ENCODE measurements around the gene MIP.

The MIP gene

GRCh38 chr12:56420411-56420810 is 34.0 kb downstream of the MIP start:
- no peak overlapping the region for H3K4me3 ChIP-seq (ENCODE audit: control insufficient read depth, low read depth, low read length)
- TF ChIP-seq CTCF (conservative IDR thresholded peaks at IDR 0.05; ENCODE audit: control insufficient read depth, insufficient read depth, low read depth, low read length): no peak
- no peak for DNase-seq (ENCODE audit: low read depth)

- TF ChIP-seq CTCF (conservative IDR thresholded peaks at IDR 0.05; ENCODE audit: control insufficient read depth, insufficient read depth, low read depth, low read length): no peak
- no peak overlapping the region for H3K4me3 ChIP-seq (ENCODE audit: control insufficient read depth, low read depth, low read length)
- DNase-seq (ENCODE audit: low read depth): no peak
Observed at GRCh38 chr12:56417739-56418138, 36.7 kb downstream of the MIP start.

- no peak for TF ChIP-seq CTCF (conservative IDR thresholded peaks at IDR 0.05; ENCODE audit: control insufficient read depth, insufficient read depth, low read depth, low read length)
Observed at GRCh38 chr12:56414401-56414800, 40.1 kb downstream of the MIP start.

GRCh38 chr12:56413392-56413791 is 41.1 kb downstream of the MIP start:
- H3K4me3 ChIP-seq (ENCODE audit: control insufficient read depth, low read depth, low read length): no peak overlapping the region
- no peak for TF ChIP-seq CTCF (conservative IDR thresholded peaks at IDR 0.05; ENCODE audit: control insufficient read depth, insufficient read depth, low read depth, low read length)
- no peak for DNase-seq (ENCODE audit: low read depth)

More at GRCh38 chr12:56414401-56414800, 40.1 kb downstream of the MIP start:
- DNase-seq (ENCODE audit: low read depth): no peak
- no peak overlapping the region for H3K4me3 ChIP-seq (ENCODE audit: control insufficient read depth, low read depth, low read length)

- DNase-seq (ENCODE audit: low read depth): no peak
- no peak for TF ChIP-seq CTCF (conservative IDR thresholded peaks at IDR 0.05; ENCODE audit: control insufficient read depth, insufficient read depth, low read depth, low read length)
- H3K4me3 ChIP-seq (ENCODE audit: control insufficient read depth, low read depth, low read length): no peak overlapping the region
Observed at GRCh38 chr12:56411781-56412639, 42.4 kb downstream of the MIP start.

- no peak for TF ChIP-seq CTCF (conservative IDR thresholded peaks at IDR 0.05; ENCODE audit: control insufficient read depth, insufficient read depth, low read depth, low read length)
- no peak overlapping the region for H3K4me3 ChIP-seq (ENCODE audit: control insufficient read depth, low read depth, low read length)
- no peak for DNase-seq (ENCODE audit: low read depth)
Observed at GRCh38 chr12:56410768-56411167, 43.7 kb downstream of the MIP start.

Measured in fibroblast of mammary gland (primary cell).